Smooth muscle cell of the brain vasculature (primary cell): ENCODE results near the gene SLC35E4.
"Not testable (repeated sequence)": the region's sequence is repeated elsewhere in the genome, so short reads cannot be mapped to it uniquely, and the experiment has no call there.

Source experiments
- DNase-seq: peaks from one replicate; pipeline ENCODE4 v3.0.0-alpha.2; 2012; ENCODE audit warnings: low read depth, low spot score

The SLC35E4 gene

GRCh38 chr22:30650508-30651116 is 15.0 kb downstream of the SLC35E4 start:
- DNase-seq: no peak

GRCh38 chr22:30652852-30653251 is 17.3 kb downstream of the SLC35E4 start:
- DNase-seq: no peak

- DNase-seq: no peak
These were observed 18.8 kb downstream of the SLC35E4 start for GRCh38 chr22:30654361-30654760.

GRCh38 chr22:30655532-30655931 is 20.0 kb downstream of the SLC35E4 start:
- DNase-seq: peak; percentile 51

GRCh38 chr22:30662040-30662439 is 26.5 kb downstream of the SLC35E4 start:
- no peak for DNase-seq

GRCh38 chr22:30664798-30665197 is 29.2 kb downstream of the SLC35E4 start:
- DNase-seq: no peak

- no peak for DNase-seq
These were observed 29.7 kb downstream of the SLC35E4 start for GRCh38 chr22:30665266-30665665.

- DNase-seq: no peak
These were observed 30.2 kb downstream of the SLC35E4 start for GRCh38 chr22:30665786-30666185.

GRCh38 chr22:30667107-30667493 is 31.5 kb downstream of the SLC35E4 start:
- DNase-seq: no peak

GRCh38 chr22:30667494-30668385 is 32.2 kb downstream of the SLC35E4 start, which contains the start of gene DUSP18:
Gene DUSP18 (minus strand): TSS chr22:30667875. CDS start chr22:30664003, 3,872 bp downstream.
- peak; percentile 58 for DNase-seq

GRCh38 chr22:30668386-30668710 is 32.8 kb downstream of the SLC35E4 start:
- no peak for DNase-seq

- DNase-seq: no peak
These were observed 35.5 kb downstream of the SLC35E4 start for GRCh38 chr22:30671071-30671470.

- DNase-seq: no peak
These were observed 37.6 kb downstream of the SLC35E4 start for GRCh38 chr22:30673136-30673535.

GRCh38 chr22:30674482-30674881 is 38.9 kb downstream of the SLC35E4 start:
- no peak for DNase-seq

GRCh38 chr22:30675436-30675835 is 39.9 kb downstream of the SLC35E4 start:
- DNase-seq: no peak

GRCh38 chr22:30676565-30676964 is 41.0 kb downstream of the SLC35E4 start:
- not testable (repeated sequence) for DNase-seq

- not testable (repeated sequence) for DNase-seq
These were observed 44.5 kb downstream of the SLC35E4 start for GRCh38 chr22:30679895-30680690.

GRCh38 chr22:30680991-30681770 is 45.6 kb downstream of the SLC35E4 start:
- no peak for DNase-seq

GRCh38 chr22:30681831-30682230 is 46.2 kb downstream of the SLC35E4 start:
- no peak for DNase-seq

GRCh38 chr22:30685178-30685577 is 49.6 kb downstream of the SLC35E4 start:
- no peak for DNase-seq

- no peak for DNase-seq
These were observed 51.8 kb downstream of the SLC35E4 start for GRCh38 chr22:30687358-30687757.
